ENCODE measurements around the gene OOEP. TPM values are rescaled to one million over a fixed set of nuclear protein-coding genes. Genes with fewer than 3 reads are reported as not detected.
"Not testable (repeated sequence)": the region's sequence is repeated elsewhere in the genome, so short reads cannot be mapped to it uniquely, and the experiment has no call there.

The OOEP gene
- 0.27 TPM for total RNA-seq

DNA sequence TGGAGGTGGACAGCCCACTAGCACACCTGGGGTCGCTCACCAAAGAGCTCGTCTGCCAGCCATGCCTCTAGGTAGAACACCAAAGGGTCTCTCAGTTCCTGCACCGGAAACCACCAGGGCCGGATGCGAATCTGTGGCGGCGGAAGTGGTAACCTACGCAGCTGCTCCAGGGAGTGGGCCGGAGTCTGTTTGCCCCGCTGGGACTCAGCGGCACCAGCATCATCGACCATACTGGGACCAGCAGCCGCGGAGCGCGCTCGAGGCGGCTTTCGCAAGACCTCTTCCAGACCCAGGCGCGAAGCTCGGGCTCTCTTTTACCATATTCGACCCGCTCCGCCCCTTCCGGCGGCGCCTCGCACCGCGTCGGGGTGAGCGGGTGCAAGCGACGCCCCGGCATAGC is at the start of gene OOEP:
OOEP (minus strand) TSS at position 335 of the 400 bp plus-strand sequence; CDS start at position 230, 105 bp downstream.
- no peak for DNase-seq (ENCODE audit: low read depth in 2 of 3, low spot score in 2 of 3)

DNA sequence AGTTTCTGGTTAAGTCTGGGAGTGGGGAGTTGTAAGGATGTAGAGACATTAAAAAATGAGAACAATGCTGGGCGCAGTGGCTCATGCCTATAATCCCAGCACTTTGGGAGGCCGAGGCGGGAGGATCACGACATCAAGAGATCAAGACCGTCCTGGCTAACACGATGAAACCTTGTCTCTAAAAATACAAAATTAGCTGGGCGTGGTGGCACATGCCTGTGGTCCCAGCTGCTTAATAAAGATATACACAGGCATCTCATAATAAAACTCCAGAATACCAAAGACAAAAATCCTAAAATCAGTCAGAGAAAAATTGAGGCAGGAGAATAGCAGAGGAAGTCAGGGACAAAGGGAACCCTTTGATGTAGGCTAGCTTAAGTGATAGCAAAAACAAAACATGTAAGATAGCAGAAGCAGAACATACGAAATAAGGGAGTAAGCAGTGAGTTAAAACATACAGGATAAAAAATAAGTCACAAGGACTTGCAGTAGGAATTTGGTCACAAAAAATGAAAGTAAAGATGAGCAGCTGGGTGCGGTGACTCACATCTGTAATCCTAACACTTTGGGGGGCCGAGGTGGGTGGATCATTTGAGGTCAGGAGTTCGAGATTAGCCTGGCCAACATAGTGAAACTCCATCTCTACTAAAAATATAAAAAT is 48.5 kb upstream of the OOEP start:
- DNase-seq (ENCODE audit: low read depth in 2 of 3, low spot score in 2 of 3): no peak

GRCh38 chr6:73413102-73413501 is 43.4 kb upstream of the OOEP start:
- DNase-seq (ENCODE audit: low read depth in 2 of 3, low spot score in 2 of 3): no peak

GRCh38 chr6:73409395-73409794 is 39.7 kb upstream of the OOEP start:
- DNase-seq (ENCODE audit: low read depth in 2 of 3, low spot score in 2 of 3): no peak

DNA sequence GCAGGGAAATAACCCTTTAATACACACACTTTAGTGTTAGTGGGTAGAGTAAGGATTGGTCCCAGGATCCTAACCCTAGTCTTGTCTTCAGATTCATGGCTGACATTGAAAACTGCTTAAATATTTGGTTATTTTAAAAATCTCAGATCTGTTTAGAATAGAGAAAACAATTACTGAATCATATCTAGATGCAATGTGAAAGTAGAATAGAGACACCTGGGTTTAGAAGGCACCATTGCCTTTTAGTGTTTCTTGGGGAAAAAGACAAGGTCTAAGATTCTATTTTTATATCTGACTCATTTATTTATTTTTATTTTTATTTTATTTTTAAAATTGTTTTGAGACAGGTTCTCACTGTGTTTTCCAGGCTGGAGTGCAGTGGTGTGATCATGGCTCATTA is 31.0 kb upstream of the OOEP start:
- no peak for DNase-seq (ENCODE audit: low read depth in 2 of 3, low spot score in 2 of 3)

DNA sequence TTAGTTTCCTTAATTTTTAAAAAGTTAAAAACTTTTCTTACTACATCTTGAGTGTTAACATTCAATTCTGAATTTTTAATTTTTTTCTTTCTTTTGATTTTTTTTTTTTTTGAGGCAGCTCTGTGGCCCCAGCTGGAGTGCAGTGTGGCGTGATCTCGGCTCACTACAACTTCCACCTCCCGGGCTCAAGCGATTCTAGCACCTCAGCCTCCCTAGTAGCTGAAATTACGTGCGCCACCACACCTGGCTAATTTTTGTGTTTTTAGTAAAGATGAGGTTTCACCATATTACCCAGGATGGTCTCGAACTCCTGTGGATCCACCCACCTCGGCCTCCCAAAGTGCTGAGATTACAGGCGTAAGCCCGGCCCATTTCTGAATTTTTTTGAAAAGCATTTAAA is 26.2 kb upstream of the OOEP start:
- no peak for DNase-seq (ENCODE audit: low read depth in 2 of 3, low spot score in 2 of 3)

DNA sequence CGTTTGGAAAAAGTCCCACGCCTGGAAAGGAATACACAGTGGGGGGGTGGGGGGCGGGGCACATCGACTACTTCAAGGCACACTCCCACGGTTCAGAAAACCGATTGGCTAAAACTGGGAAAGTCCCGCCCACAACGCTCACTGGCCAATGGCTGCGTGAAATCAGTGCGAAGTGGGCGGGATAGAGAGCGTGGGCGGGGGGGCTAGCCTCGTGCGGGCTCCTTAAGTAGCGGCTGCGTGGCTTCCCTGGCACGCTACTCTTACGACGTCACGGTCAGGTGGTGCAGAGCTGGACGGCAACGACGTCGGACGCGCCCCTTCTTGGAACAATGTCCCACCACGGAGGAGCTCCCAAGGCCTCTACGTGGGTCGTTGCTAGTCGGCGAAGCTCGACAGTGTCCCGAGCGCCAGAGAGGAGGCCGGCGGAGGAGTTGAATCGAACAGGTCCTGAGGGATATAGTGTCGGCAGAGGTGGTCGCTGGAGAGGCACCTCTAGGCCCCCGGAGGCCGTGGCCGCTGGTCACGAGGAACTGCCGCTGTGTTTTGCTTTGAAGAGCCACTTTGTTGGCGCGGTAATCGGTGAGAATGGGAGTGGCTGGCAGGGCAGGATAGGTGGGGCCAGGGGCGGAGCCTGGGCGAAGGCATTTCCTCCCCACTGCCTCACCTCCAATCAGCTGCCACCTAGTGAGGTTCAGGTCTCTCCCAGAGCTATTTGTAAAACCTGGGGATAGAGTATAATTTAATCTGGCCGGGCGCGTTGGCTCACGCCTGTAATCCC is 25.1 kb upstream of the OOEP start, which contains the start of gene DDX43:
DDX43 (plus strand) TSS at position 252 of the 778 bp plus-strand sequence; CDS start at position 330, 78 bp downstream.
- peak in 2 of 3 donors; percentile 35 to 54 for DNase-seq (ENCODE audit: low read depth in 2 of 3, low spot score in 2 of 3)

- no peak for DNase-seq (ENCODE audit: low read depth in 2 of 3, low spot score in 2 of 3)
Observed at GRCh38 chr6:73393278-73393677, 23.6 kb upstream of the OOEP start.

GRCh38 chr6:73392188-73392587 is 22.5 kb upstream of the OOEP start:
- DNase-seq (ENCODE audit: low read depth in 2 of 3, low spot score in 2 of 3): not testable (repeated sequence)

DNA sequence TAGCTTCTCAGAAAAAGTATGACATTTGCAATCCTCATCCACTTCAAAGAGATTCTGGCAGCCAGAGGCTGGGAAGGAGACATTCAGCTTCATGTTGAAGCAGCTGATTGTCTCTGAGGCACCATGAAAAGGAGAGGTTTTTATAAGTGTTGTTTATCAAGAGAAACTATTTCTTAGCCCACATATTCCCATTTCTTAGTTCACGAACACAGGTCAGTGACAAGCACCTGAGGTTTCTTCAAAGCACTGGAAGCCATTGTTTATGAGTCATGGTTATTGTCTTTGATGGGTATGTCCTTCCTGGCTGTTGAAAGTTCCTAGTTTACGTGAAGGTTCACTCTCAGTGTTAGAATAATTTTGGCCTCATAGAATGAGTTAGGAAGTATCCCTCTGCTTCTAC is 22.0 kb upstream of the OOEP start:
- DNase-seq (ENCODE audit: low read depth in 2 of 3, low spot score in 2 of 3): no peak

- DNase-seq (ENCODE audit: low read depth in 2 of 3, low spot score in 2 of 3): no peak
Observed at GRCh38 chr6:73389854-73390253, 20.2 kb upstream of the OOEP start.

DNA sequence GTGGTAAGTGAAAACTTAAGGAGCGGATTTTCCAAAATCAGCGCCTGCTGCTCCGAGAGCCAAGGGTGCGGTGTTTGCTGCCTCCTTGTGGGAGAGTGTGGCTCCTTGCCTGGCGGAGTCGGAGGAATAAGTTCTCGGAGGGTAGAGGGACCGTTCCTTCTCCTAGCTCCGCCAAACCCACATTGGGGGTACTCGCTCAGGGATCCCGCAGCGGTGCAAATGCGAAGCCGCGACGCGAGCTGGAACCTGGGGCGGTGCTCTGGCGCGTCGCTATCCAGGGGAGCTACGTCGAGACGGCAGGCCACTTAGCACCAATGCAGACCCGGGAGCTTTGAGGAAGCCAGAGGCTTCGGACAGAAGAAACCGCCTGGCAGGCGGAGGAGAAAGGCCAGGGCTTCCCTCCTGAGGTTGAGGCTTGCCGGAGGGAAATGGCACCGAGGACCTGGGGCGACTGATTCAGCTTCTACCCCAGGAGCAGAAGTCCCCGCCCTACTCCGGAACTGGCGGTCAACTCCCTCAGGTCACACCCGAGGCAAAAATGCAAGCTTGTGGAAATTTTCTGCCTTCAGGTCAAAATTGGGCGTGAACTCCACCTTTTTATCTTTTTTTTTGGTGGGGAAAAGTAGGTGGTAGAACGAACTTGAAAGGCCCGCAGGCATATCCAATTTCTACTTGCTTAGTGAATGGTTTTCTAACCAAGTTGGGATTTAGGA is 19.3 kb upstream of the OOEP start:
- peak in 2 of 3 donors; percentile 37 to 45 for DNase-seq (ENCODE audit: low read depth in 2 of 3, low spot score in 2 of 3)

DNA sequence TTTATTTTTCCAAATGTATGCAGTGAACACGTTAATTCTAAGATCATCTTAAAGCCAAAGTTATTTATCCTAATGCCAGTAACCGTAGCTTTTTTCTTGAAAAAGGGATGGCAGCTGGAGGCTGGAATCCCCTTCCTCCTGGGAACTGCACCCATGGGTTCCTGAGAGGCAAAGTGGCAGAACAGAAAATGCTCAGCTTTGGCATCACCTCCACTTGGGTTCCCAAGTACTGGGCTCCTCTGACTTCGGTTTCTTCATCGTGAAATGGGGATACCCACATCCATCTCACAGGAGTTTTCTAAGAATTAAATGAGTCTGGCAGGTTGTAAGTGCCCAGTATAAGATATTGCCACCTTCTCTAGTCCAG is 18.7 kb upstream of the OOEP start:
- no peak for DNase-seq (ENCODE audit: low read depth in 2 of 3, low spot score in 2 of 3)

GRCh38 chr6:73382462-73383113 is 12.9 kb upstream of the OOEP start:
- no peak for DNase-seq (ENCODE audit: low read depth in 2 of 3, low spot score in 2 of 3)

GRCh38 chr6:73381531-73381930 is 11.8 kb upstream of the OOEP start:
- not testable (repeated sequence) for DNase-seq (ENCODE audit: low read depth in 2 of 3, low spot score in 2 of 3)

GRCh38 chr6:73377225-73377624 is 7.5 kb upstream of the OOEP start:
- DNase-seq (ENCODE audit: low read depth in 2 of 3, low spot score in 2 of 3): no peak

DNA sequence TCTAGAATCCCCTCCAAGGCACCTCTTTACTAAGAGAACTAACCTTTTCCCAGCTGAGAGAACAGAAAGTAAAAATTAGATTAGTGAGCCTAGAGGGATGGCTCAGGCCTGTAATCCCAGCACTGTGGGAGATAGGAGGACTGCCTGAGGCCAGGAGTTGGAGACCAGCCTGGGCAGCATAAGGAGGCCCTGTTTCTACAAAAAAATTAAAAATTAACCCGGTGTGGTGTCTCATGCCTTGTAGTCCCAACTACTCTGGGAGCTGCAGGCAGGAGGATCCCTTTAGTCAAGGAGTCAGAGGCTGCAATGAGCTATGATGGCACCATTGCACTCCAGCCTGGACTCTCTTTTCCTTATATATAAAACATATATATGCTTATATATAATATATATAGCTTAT is 5.5 kb upstream of the OOEP start:
- no peak for DNase-seq (ENCODE audit: low read depth in 2 of 3, low spot score in 2 of 3)

DNA sequence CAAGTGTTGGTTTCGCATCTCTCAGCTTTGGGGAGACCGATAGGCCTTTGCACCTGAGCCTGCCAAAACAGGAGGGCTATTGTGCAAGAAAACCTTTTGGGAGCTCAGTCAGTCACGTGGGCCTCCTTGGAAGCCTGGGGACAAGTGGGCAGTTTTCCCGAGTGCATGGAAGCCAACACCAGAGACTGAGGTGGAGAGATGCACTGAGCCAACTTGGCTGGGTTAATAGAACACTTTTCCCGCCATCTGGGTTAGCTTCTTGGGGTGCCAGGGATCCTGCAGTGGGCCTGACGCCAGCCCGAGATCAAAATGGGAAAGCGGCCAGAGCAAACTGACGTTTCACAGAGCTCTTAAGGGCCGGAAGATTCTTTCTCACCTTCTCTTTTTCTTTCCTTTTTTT is 2.8 kb upstream of the OOEP start:
- DNase-seq (ENCODE audit: low read depth in 2 of 3, low spot score in 2 of 3): no peak

DNA sequence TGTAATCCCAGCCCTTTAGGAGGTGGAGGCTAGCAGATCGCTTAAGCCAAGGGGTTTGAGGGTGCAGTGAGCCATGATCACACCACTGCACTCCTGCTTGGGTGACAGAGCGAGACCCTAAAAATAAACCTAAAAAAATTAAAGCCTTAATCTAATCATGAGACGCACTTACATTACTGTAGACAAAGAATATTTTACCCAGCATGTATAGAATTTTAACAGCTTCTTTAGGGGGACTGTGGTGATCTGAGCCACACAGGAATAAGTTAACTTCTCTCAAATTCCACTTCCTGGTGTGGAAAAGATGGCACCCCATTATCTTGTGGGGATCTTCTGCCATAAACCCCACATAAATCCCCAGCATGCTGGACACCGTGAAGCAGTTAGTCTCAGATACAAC is 2.3 kb upstream of the OOEP start:
- no peak for DNase-seq (ENCODE audit: low read depth in 2 of 3, low spot score in 2 of 3)

DNA sequence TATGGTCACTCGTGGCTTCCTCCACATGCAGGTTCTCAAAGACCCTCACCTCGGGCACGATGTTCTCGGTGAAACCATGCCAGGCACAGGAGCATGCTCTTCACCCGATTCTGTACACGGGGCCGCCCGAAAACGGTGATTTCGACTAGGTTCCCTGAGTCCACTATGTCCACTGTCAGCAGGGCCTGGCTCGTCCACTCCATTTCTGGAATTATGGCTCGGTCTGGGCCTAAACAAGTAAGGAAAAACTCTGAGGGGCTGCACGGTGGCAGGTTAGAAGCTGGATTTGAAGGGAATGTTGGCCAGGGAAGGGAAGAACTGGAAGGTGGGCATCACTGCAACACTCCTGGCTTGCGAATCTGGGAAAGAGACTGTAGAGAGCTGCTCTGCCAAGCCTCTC is 540 bp downstream of the OOEP start:
- DNase-seq (ENCODE audit: low read depth in 2 of 3, low spot score in 2 of 3): no peak

DNA sequence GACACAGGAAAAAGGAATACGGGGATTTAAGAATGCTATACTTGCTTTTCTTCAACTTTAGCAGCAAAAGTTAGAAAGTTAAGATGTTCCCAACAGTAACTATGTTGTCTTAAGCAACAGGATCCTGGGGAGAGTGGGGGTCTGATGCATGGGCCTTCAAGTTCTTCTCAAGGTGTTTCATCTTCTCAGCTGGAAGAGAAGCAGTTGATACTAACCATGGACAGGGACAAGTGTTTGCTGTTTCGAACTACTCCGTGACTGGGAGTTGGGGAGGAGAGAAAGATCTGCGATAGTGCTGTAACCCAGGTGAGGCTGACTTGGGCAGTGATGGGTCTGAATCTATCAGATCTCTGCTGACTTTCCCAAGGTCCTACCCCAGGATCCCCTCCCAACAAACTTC is 1.0 kb downstream of the OOEP start:
- no peak for DNase-seq (ENCODE audit: low read depth in 2 of 3, low spot score in 2 of 3)
